A673 (cell line): Measurements from ENCODE around the gene ASPM. TPM values are rescaled to one million over a fixed set of nuclear protein-coding genes. Genes with fewer than 3 reads are reported as not detected.

ENCODE experiments used
- BruUV-seq: library from RNA; stranded (reverse); fragments of 400-500 nt; replicated peaks from 2 replicates; lab custom pipeline; 2021; lab: Mats Ljungman, UMichigan
- CTCF ChIA-PET: fragments of 300-600 bp; sonication (Branson Sonifier 250); formaldehyde crosslinking; loops from one replicate; lab custom pipeline; 2022; ENCODE audit warnings: antibody characterized with exemption; lab: Charles Lee
- POLR2A ChIA-PET: fragments of 300-600 bp; sonication (Branson Sonifier 250); formaldehyde crosslinking; loops from one replicate; lab custom pipeline; 2022; ENCODE audit warnings: antibody characterized with exemption; ENCODE audit not compliant: low non-redundant PET; lab: Charles Lee
- DNase-seq: peaks from one replicate; pipeline ENCODE4 v3.0.0-alpha.2; 2015; ENCODE audit warnings: low spot score
- H3K27ac ChIP-seq: fragments of 200-600 bp; sonication (generic); 2 replicates; pipeline ENCODE4 v1.5.1; 2016; ENCODE audit warnings: mixed run types, low read depth, mild to moderate bottlenecking, mixed read lengths, antibody characterized with exemption, low read length; ENCODE audit not compliant: poor library complexity, severe bottlenecking
- H3K27me3 ChIP-seq: fragments of 200-600 bp; sonication (generic); replicated peaks from 2 replicates; pipeline ENCODE4 v1.6.1; 2017; ENCODE audit warnings: mixed run types, low read depth, mild to moderate bottlenecking, mixed read lengths, antibody characterized with exemption, low read length; ENCODE audit not compliant: insufficient read depth, poor library complexity
- H3K36me3 ChIP-seq: fragments of 200-600 bp; sonication (generic); 2 replicates; pipeline ENCODE4 v1.6.1; 2016; ENCODE audit warnings: mixed run types, mild to moderate bottlenecking, mixed read lengths, antibody characterized with exemption, low read length; ENCODE audit not compliant: insufficient read depth, poor library complexity, severe bottlenecking
- H3K4me1 ChIP-seq: fragments of 200-600 bp; sonication (generic); 2 replicates; pipeline ENCODE4 v1.6.1; 2017; ENCODE audit warnings: mixed run types, mild to moderate bottlenecking, mixed read lengths, antibody characterized with exemption, low read length; ENCODE audit not compliant: insufficient read depth, poor library complexity, severe bottlenecking
- H3K4me3 ChIP-seq: fragments of 200-600 bp; sonication (generic); 2 replicates; pipeline ENCODE4 v1.5.1; 2016; ENCODE audit warnings: low read depth, mixed run types, mild to moderate bottlenecking, mixed read lengths, low read length; ENCODE audit not compliant: poor library complexity, severe bottlenecking
- H3K9me3 ChIP-seq: fragments of 200-600 bp; sonication (generic); 2 replicates; pipeline ENCODE4 v1.6.1; 2016; ENCODE audit warnings: mixed run types, low read depth, mild to moderate bottlenecking, mixed read lengths, antibody characterized with exemption, low read length; ENCODE audit not compliant: poor library complexity, severe bottlenecking
- EZH2 ChIP-seq: fragments of 200-600 bp; sonication (generic); IDR thresholded peaks from 2 replicates; pipeline ENCODE4 v1.6.1; 2017; ENCODE audit warnings: borderline replicate concordance, low read depth, mild to moderate bottlenecking, mixed read lengths, antibody characterized with exemption, low read length; ENCODE audit not compliant: poor library complexity, severe bottlenecking
- intact Hi-C: fragments of 100-400 bp; cut with micrococcal nuclease; formaldehyde crosslinking; loops from one replicate; pipeline ENCODE4 v1.10.0; 2022; ENCODE audit not compliant: unreplicated experiment
- total RNA-seq: library from RNA; stranded (reverse); gene quantifications from 2 replicates; pipeline ENCODE4 v1.2.3, GENCODE V29; 2021
- TF ChIP-seq, protein P1 (sequence below): fragments of 300-800, 200-600 bp; sonication (generic); conservative IDR thresholded peaks from 2 replicates; pipeline ENCODE4 v1.5.1; 2017; ENCODE audit warnings: low read depth, mild to moderate bottlenecking, antibody characterized with exemption, low read length, moderate library complexity, mixed read lengths

ASPM gene
- total RNA-seq, 1 experiment from 2014 or later, result 78.5 TPM

- no peaks in the 10 kb centered on the region for H3K9me3 ChIP-seq
- peaks cover 14% of the 10 kb centered on the region for H3K36me3 ChIP-seq
- H3K4me1 ChIP-seq, result no peaks in the 10 kb centered on the region
- intact Hi-C loops, result loop anchor here (1.0 kb wide), 2 partner anchors 155 to 177 kb away; no protein-coding TSS in a partner anchor
- POLR2A ChIA-PET, result no interaction called here
- peak; percentile 64 for DNase-seq
- BruUV-seq, result no TSS peak
- no peak overlapping the region for H3K27ac ChIP-seq
- TF ChIP-seq, protein P1, sequence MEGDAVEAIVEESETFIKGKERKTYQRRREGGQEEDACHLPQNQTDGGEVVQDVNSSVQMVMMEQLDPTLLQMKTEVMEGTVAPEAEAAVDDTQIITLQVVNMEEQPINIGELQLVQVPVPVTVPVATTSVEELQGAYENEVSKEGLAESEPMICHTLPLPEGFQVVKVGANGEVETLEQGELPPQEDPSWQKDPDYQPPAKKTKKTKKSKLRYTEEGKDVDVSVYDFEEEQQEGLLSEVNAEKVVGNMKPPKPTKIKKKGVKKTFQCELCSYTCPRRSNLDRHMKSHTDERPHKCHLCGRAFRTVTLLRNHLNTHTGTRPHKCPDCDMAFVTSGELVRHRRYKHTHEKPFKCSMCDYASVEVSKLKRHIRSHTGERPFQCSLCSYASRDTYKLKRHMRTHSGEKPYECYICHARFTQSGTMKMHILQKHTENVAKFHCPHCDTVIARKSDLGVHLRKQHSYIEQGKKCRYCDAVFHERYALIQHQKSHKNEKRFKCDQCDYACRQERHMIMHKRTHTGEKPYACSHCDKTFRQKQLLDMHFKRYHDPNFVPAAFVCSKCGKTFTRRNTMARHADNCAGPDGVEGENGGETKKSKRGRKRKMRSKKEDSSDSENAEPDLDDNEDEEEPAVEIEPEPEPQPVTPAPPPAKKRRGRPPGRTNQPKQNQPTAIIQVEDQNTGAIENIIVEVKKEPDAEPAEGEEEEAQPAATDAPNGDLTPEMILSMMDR, result peak; percentile 71
- no peak for TF ChIP-seq EZH2
- CTCF ChIA-PET, result interaction anchor here (0.8 to 1.0 kb wide), 2 partner anchors 18 to 176 kb away, joined by 3 to 14 read pairs; no protein-coding TSS in a partner anchor
- no peak overlapping the region for H3K4me3 ChIP-seq
- H3K27me3 ChIP-seq, result no peaks in the 10 kb centered on the region
These were observed 33.9 kb upstream of the ASPM start for GRCh38 chr1:197180252-197180878.

- no peak for TF ChIP-seq EZH2
- TF ChIP-seq, protein P1, result no peak
- H3K4me1 ChIP-seq, result no peaks in the 10 kb centered on the region
- no peak overlapping the region for H3K27ac ChIP-seq
- H3K27me3 ChIP-seq, result no peaks in the 10 kb centered on the region
- peaks cover 14% of the 10 kb centered on the region for H3K36me3 ChIP-seq
- H3K4me3 ChIP-seq, result no peak overlapping the region
- peak; percentile 5 for DNase-seq
- intact Hi-C loops, result no loop called here
- ChIA-PET POLR2A (no interaction called here), CTCF (interaction anchor here (0.6 kb wide), 1 partner anchor 52 kb away, joined by 3 read pairs; no protein-coding TSS in a partner anchor)
- H3K9me3 ChIP-seq, result no peaks in the 10 kb centered on the region
- no TSS peak for BruUV-seq
These were observed 32.5 kb upstream of the ASPM start for GRCh38 chr1:197178998-197179397.

DNA sequence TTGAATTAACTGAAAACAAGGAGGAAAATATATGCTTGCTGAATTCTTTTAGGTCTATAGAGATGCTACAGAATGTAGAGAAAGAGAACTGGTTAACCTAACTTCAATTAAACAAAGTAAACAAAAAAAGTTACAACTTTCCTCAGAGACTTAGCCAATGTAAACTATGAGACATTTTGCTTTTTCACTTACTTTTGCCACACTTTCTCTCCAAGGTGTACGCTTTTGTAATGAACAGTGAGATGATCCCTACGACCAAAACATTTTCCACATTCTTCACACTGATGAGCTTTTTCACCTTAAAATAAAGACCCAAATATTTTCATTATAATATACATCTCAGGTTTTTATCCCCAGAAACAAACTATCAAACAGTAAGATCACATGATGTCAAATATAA is 28.3 kb upstream of the ASPM start:
- no peak overlapping the region for H3K27ac ChIP-seq
- no peak for DNase-seq
- ChIA-PET CTCF (no interaction called here), POLR2A (no interaction called here)
- no peak overlapping the region for H3K4me3 ChIP-seq
- H3K4me1 ChIP-seq, result peaks cover 5% of the 10 kb centered on the region
- no peak for TF ChIP-seq EZH2
- TF ChIP-seq, protein P1, result no peak
- intact Hi-C loops, result no loop called here
- H3K27me3 ChIP-seq, result no peaks in the 10 kb centered on the region
- BruUV-seq, result no TSS peak
- peaks cover 9% of the 10 kb centered on the region for H3K36me3 ChIP-seq
- no peaks in the 10 kb centered on the region for H3K9me3 ChIP-seq
